MCF 10A (cell line): Measurements from ENCODE around the gene EHMT1. TPM values are rescaled to one million over a fixed set of nuclear protein-coding genes. Genes with fewer than 3 reads are reported as not detected.
"Not testable (repeated sequence)": the region's sequence is repeated elsewhere in the genome, so short reads cannot be mapped to it uniquely, and the experiment has no call there.

ENCODE experiments used
- BruUV-seq: library from RNA; stranded (reverse); fragments of 400-500 nt; replicated peaks from 2 replicates; lab custom pipeline; 2021; lab: Mats Ljungman, UMichigan
- CTCF ChIA-PET: fragments of 300-600 bp; sonication (Branson Sonifier 250); formaldehyde crosslinking; extraction: SDS; loops from one replicate; lab custom pipeline; 2021; ENCODE audit warnings: antibody characterized with exemption, inconsistent platforms; lab: Yijun Ruan, JAX
- POLR2A ChIA-PET: fragments of 300-600, 350-650 bp; sonication (Branson Sonifier 250); formaldehyde crosslinking; extraction: SDS; loops from one replicate; lab custom pipeline; 2020; ENCODE audit warnings: antibody characterized with exemption, inconsistent platforms; lab: Yijun Ruan, JAX
- DNase-seq: peaks from one replicate; pipeline ENCODE4 v3.0.0-alpha.2; 2018; ENCODE audit not compliant: unreplicated experiment
- H3K27ac Mint-ChIP-seq: one replicate; pipeline ENCODE4 v1.8.0; 2022; ENCODE audit warnings: mild to moderate bottlenecking, low read depth, mixed read lengths; ENCODE audit not compliant: unreplicated experiment
- H3K27me3 Mint-ChIP-seq: one replicate; pipeline ENCODE4 v1.8.0; 2022; ENCODE audit warnings: mixed read lengths; ENCODE audit not compliant: insufficient read depth, unreplicated experiment
- H3K36me3 Mint-ChIP-seq: one replicate; pipeline ENCODE4 v1.8.0; 2022; ENCODE audit warnings: mild to moderate bottlenecking, moderate library complexity, mixed read lengths; ENCODE audit not compliant: insufficient read depth, unreplicated experiment
- H3K4me1 Mint-ChIP-seq: one replicate; pipeline ENCODE4 v1.8.0; 2022; ENCODE audit warnings: mixed read lengths; ENCODE audit not compliant: insufficient read depth, unreplicated experiment
- H3K4me3 Mint-ChIP-seq: one replicate; pipeline ENCODE4 v1.8.0; 2022; ENCODE audit warnings: mild to moderate bottlenecking, moderate library complexity, mixed read lengths; ENCODE audit not compliant: unreplicated experiment
- H3K9me3 Mint-ChIP-seq: one replicate; pipeline ENCODE4 v1.8.0; 2022; ENCODE audit warnings: mixed read lengths; ENCODE audit not compliant: unreplicated experiment
- CTCF ChIP-seq: fragments of 200-600 bp; IDR thresholded peaks from one replicate; pipeline ENCODE4 v1.8.0; 2022; ENCODE audit warnings: antibody characterized with exemption, mild to moderate bottlenecking; ENCODE audit not compliant: unreplicated experiment
- intact Hi-C: fragments of 100-400 bp; cut with micrococcal nuclease; formaldehyde crosslinking; loops from 2 replicates; pipeline ENCODE4 v1.14.1; 2022
- total RNA-seq: library from RNA; stranded (reverse); gene quantifications from 2 replicates; pipeline ENCODE4 v1.2.3, GENCODE V29; 2022

The EHMT1 gene
- total RNA-seq, 1 experiment from 2014 or later, result 79.7 TPM

- no TSS peak for BruUV-seq
- POLR2A ChIA-PET, result interaction anchor here (0.6 kb wide), 1 partner anchor 9 kb away, joined by 3 read pairs; no protein-coding TSS in a partner anchor
- CTCF ChIA-PET, result interaction anchor here (0.7 kb wide), 1 partner anchor 392 kb away, joined by 4 read pairs; no protein-coding TSS in a partner anchor
- no peak overlapping the region for H3K27ac Mint-ChIP-seq
- H3K4me1 Mint-ChIP-seq, result peaks cover 18% of the 10 kb centered on the region
- H3K4me3 Mint-ChIP-seq, result no peak overlapping the region
- H3K36me3 Mint-ChIP-seq, result peaks cover 51% of the 10 kb centered on the region
- intact Hi-C loops, result no loop called here
- no peak for DNase-seq
- no peaks in the 10 kb centered on the region for H3K27me3 Mint-ChIP-seq
- no peak for TF ChIP-seq CTCF
- no peaks in the 10 kb centered on the region for H3K9me3 Mint-ChIP-seq
Observed at GRCh38 chr9:137626464-137626863, 7.7 kb downstream of the EHMT1 start.

GRCh38 chr9:137627406-137627805, 8.6 kb downstream of the EHMT1 start:
- peaks cover 49% of the 10 kb centered on the region for H3K36me3 Mint-ChIP-seq
- CTCF ChIA-PET, intact Hi-C loops, H3K4me3 Mint-ChIP-seq, BruUV-seq, H3K27ac Mint-ChIP-seq, DNase-seq, H3K9me3 Mint-ChIP-seq, H3K27me3 Mint-ChIP-seq: not testable (repeated sequence)
- H3K4me1 Mint-ChIP-seq, result peaks cover 20% of the 10 kb centered on the region
- POLR2A ChIA-PET, result interaction anchor here (0.7 kb wide), 1 partner anchor 14 kb away, joined by 3 read pairs; no protein-coding TSS in a partner anchor

GRCh38 chr9:137630126-137630525, 11.3 kb downstream of the EHMT1 start:
- ChIA-PET CTCF (no interaction called here), POLR2A (interaction anchor here (0.7 to 2.6 kb wide), 6 partner anchors 9 to 84 kb away, joined by 3 to 18 read pairs (median 3); partner anchors contain the start of gene EHMT1)
- H3K36me3 Mint-ChIP-seq, result peaks cover 34% of the 10 kb centered on the region
- TF ChIP-seq CTCF, result no peak
- H3K4me1 Mint-ChIP-seq, result peaks cover 26% of the 10 kb centered on the region
- DNase-seq, result no peak
- H3K4me3 Mint-ChIP-seq, result no peak overlapping the region
- H3K9me3 Mint-ChIP-seq, result no peaks in the 10 kb centered on the region
- BruUV-seq, result no TSS peak
- intact Hi-C loops, result no loop called here
- no peaks in the 10 kb centered on the region for H3K27me3 Mint-ChIP-seq
- no peak overlapping the region for H3K27ac Mint-ChIP-seq

- CTCF ChIA-PET, result no interaction called here
- no peak for TF ChIP-seq CTCF
- Mint-ChIP-seq H3K27me3 (no peaks in the 10 kb centered on the region), H3K4me1 (peaks cover 26% of the 10 kb centered on the region), H3K4me3 (no peak overlapping the region), H3K9me3 (no peaks in the 10 kb centered on the region), H3K27ac (no peak overlapping the region), H3K36me3 (peaks cover 31% of the 10 kb centered on the region)
- intact Hi-C loops, result no loop called here
- no TSS peak for BruUV-seq
- POLR2A ChIA-PET, result interaction anchor here (1.5 to 2.6 kb wide), 2 partner anchors 10 to 11 kb away, joined by 3 to 18 read pairs; partner anchors contain the start of gene EHMT1
- no peak for DNase-seq
Observed at GRCh38 chr9:137630679-137631078, 11.9 kb downstream of the EHMT1 start.
